A549 (cell line): ENCODE data around the gene NDUFS8. TPM values are rescaled to one million over a fixed set of nuclear protein-coding genes. Genes with fewer than 3 reads are reported as not detected.

Experiments
- CBX8 ChIP-seq: fragments of 200-600 bp; sonication (generic); IDR thresholded peaks from 2 replicates; pipeline ENCODE4 v1.6.1; 2016
- CHD2 ChIP-seq: fragments of 150-350 bp; IDR thresholded peaks from 2 replicates; pipeline ENCODE4 v1.6.1; 2014; ENCODE audit warnings: low read length; ENCODE audit not compliant: partially characterized antibody
- CTCF ChIP-seq: fragments of >200 bp; sonication (Bioruptor Twin); formaldehyde crosslinking; IDR thresholded peaks from 3 replicates; pipeline ENCODE4 v1.5.1; 2016
- EHF ChIP-seq: fragments of 250-450 bp; sonication (Bioruptor Pico); IDR thresholded peaks from 2 replicates; pipeline ENCODE4 v1.5.0; 2020; ENCODE audit warnings: mild to moderate bottlenecking
- ELK1 ChIP-seq: fragments of 150-350 bp; IDR thresholded peaks from 2 replicates; pipeline ENCODE4 v1.6.1; 2014; ENCODE audit warnings: low read depth, mild to moderate bottlenecking, low read length
- ESRRA ChIP-seq: fragments of 150-350 bp; IDR thresholded peaks from 2 replicates; pipeline ENCODE4 v1.6.1; 2014; ENCODE audit warnings: mild to moderate bottlenecking, low read length, borderline replicate concordance
- FOSL2 ChIP-seq, 2 experiments: fragments of 450-650 bp in 1 of 2; fragments of >200 bp in 1 of 2; sonication (Bioruptor Twin) in 1 of 2; formaldehyde crosslinking; IDR thresholded peaks; 2 replicates each; pipeline versions ENCODE4 v1.5.0 to v1.6.1; 2016 to 2020; ENCODE audit warnings: mild to moderate bottlenecking in 1 of 2, moderate library complexity in 1 of 2
- FOXS1 ChIP-seq: fragments of 250-450 bp; sonication (Bioruptor Pico); IDR thresholded peaks from 2 replicates; pipeline ENCODE4 v1.5.0; 2020; ENCODE audit warnings: mild to moderate bottlenecking, moderate library complexity
- HDAC2 ChIP-seq: fragments of 200-600 bp; sonication (generic); IDR thresholded peaks from 2 replicates; pipeline ENCODE4 v1.6.1; 2016
- HOXB13 ChIP-seq: fragments of 250-450 bp; sonication (Bioruptor Pico); IDR thresholded peaks from 2 replicates; pipeline ENCODE4 v1.5.0; 2020; ENCODE audit warnings: low read depth, mild to moderate bottlenecking, moderate library complexity
- JUNB ChIP-seq: fragments of >200 bp; sonication (Bioruptor Twin); formaldehyde crosslinking; IDR thresholded peaks from 2 replicates; pipeline ENCODE4 v1.6.1; 2016
- KDM1A ChIP-seq: fragments of 200-600 bp; sonication (generic); IDR thresholded peaks from 2 replicates; pipeline ENCODE4 v1.6.1; 2016; ENCODE audit warnings: low read depth, mild to moderate bottlenecking
- KDM5A ChIP-seq: fragments of 200-600 bp; sonication (generic); IDR thresholded peaks from 2 replicates; pipeline ENCODE4 v1.6.1; 2016; ENCODE audit warnings: antibody characterized with exemption, mild to moderate bottlenecking
- MAZ ChIP-seq: fragments of 150-350 bp; IDR thresholded peaks from 2 replicates; pipeline ENCODE4 v1.6.1; 2014; ENCODE audit warnings: antibody characterized with exemption, low read depth, low read length, borderline replicate concordance
- MYC ChIP-seq: IDR thresholded peaks from 2 replicates; pipeline ENCODE4 v1.6.1; 2012; ENCODE audit warnings: mild to moderate bottlenecking, inconsistent platforms, low read length, improper control_type of control experiment, borderline replicate concordance
- NFE2L2 ChIP-seq: fragments of 150-350 bp; conservative IDR thresholded peaks from 2 replicates; pipeline ENCODE4 v1.6.1; 2014; ENCODE audit warnings: low read length
- NPAS2 ChIP-seq: fragments of 250-450 bp; sonication (Bioruptor Pico); IDR thresholded peaks from 2 replicates; pipeline ENCODE4 v1.8.0; 2022; ENCODE audit warnings: mild to moderate bottlenecking, moderate library complexity, borderline replicate concordance
- PHF8 ChIP-seq: fragments of 200-600 bp; sonication (generic); IDR thresholded peaks from 2 replicates; pipeline ENCODE4 v1.6.1; 2016; ENCODE audit warnings: low read depth, mild to moderate bottlenecking, antibody characterized with exemption, moderate library complexity, borderline replicate concordance
- POLR2A ChIP-seq: IDR thresholded peaks from 2 replicates; pipeline ENCODE4 v1.6.1; 2012; ENCODE audit warnings: mild to moderate bottlenecking, low read length
- RARB ChIP-seq: fragments of 250-450 bp; sonication (Bioruptor Pico); IDR thresholded peaks from 2 replicates; pipeline ENCODE4 v1.8.0; 2021; ENCODE audit warnings: mild to moderate bottlenecking, moderate library complexity
- RFX5 ChIP-seq: fragments of 450-650 bp; IDR thresholded peaks from 2 replicates; pipeline ENCODE4 v1.7.1; 2014; ENCODE audit warnings: antibody characterized with exemption, mild to moderate bottlenecking, moderate library complexity
- RNF2 ChIP-seq: fragments of 200-600 bp; sonication (generic); IDR thresholded peaks from 2 replicates; pipeline ENCODE4 v1.6.1; 2016; ENCODE audit warnings: low read depth, mild to moderate bottlenecking, antibody characterized with exemption, moderate library complexity, borderline replicate concordance
- SMC3 ChIP-seq: fragments of >200 bp; sonication (Bioruptor Twin); formaldehyde crosslinking; IDR thresholded peaks from 3 replicates; pipeline ENCODE4 v1.6.1; 2018; ENCODE audit warnings: inconsistent platforms
- SREBF2 ChIP-seq: fragments of 450-650 bp; IDR thresholded peaks from 2 replicates; pipeline ENCODE4 v1.6.1; 2014; ENCODE audit warnings: mild to moderate bottlenecking, moderate library complexity
- TFCP2L1 ChIP-seq: fragments of 250-450 bp; sonication (Bioruptor Pico); IDR thresholded peaks from 2 replicates; pipeline ENCODE4 v1.5.0; 2021; ENCODE audit warnings: mild to moderate bottlenecking
- USF2 ChIP-seq: fragments of 450-650 bp; IDR thresholded peaks from 2 replicates; pipeline ENCODE4 v1.6.1; 2014; ENCODE audit warnings: antibody characterized with exemption
- ZFP36 ChIP-seq: fragments of 450-650 bp; IDR thresholded peaks from 2 replicates; pipeline ENCODE4 v1.6.1; 2014; ENCODE audit warnings: borderline replicate concordance; ENCODE audit not compliant: partially characterized antibody
- ZNF302 ChIP-seq: fragments of 250-450 bp; sonication (Bioruptor Pico); IDR thresholded peaks from 2 replicates; pipeline ENCODE4 v1.9.0; 2021; ENCODE audit warnings: inconsistent platforms, mild to moderate bottlenecking, moderate library complexity
- polyA plus RNA-seq, 4 experiments: library from polyadenylated mRNA; depleted of rRNA in 3 of 4; stranded (reverse); fragments of >200 nt; fragmentation: RNase III in 1 of 4; extraction: RNeasy Plus Mini Kit Qiagen cat#74134 plus additional on column Dnase treatment in 1 of 4; gene quantifications; 2 replicates in 3 of 4; 3 replicates in 1 of 4; pipeline ENCODE4 v1.2.3, GENCODE V29; 2011 to 2017
- TF ChIP-seq, protein P1 (sequence below): fragments of 250-450 bp; sonication (Bioruptor Pico); IDR thresholded peaks from 2 replicates; pipeline ENCODE4 v1.5.0; 2021; ENCODE audit warnings: mild to moderate bottlenecking, moderate library complexity, borderline replicate concordance
- TF ChIP-seq, protein P2 (sequence below): fragments of >200 bp; sonication (Bioruptor Twin); formaldehyde crosslinking; IDR thresholded peaks from 2 replicates; pipeline ENCODE4 v1.6.1; 2016
- TF ChIP-seq, protein P3 (sequence below): fragments of >200 bp; sonication (Bioruptor Twin); formaldehyde crosslinking; IDR thresholded peaks from 3 replicates; pipeline ENCODE4 v1.6.1; 2016
- TF ChIP-seq, protein P4 (sequence below): IDR thresholded peaks from 2 replicates; pipeline ENCODE4 v1.6.1; 2012; ENCODE audit warnings: low read depth, borderline replicate concordance
- TF ChIP-seq, protein P5 (sequence below): IDR thresholded peaks from 2 replicates; pipeline ENCODE4 v1.6.1; 2012

The NDUFS8 gene
- polyA plus RNA-seq, 2 of the 4 experiments (the other 2 are of a cell fraction) = 71.0 to 298 TPM

- TF ChIP-seq, protein P1, sequence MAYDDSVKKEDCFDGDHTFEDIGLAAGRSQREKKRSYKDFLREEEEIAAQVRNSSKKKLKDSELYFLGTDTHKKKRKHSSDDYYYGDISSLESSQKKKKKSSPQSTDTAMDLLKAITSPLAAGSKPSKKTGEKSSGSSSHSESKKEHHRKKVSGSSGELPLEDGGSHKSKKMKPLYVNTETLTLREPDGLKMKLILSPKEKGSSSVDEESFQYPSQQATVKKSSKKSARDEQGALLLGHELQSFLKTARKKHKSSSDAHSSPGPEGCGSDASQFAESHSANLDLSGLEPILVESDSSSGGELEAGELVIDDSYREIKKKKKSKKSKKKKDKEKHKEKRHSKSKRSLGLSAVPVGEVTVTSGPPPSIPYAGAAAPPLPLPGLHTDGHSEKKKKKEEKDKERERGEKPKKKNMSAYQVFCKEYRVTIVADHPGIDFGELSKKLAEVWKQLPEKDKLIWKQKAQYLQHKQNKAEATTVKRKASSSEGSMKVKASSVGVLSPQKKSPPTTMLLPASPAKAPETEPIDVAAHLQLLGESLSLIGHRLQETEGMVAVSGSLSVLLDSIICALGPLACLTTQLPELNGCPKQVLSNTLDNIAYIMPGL = peak; percentile 51; the same call in 1 of the 2 replicates
- TF ChIP-seq RNF2 (no peak), USF2 (peak; percentile 86), MAZ (peak; percentile 75; the same call in 1 of the 2 replicates), RARB (CRISPR knock-in tag) (peak; percentile 31; the same call in 1 of the 2 replicates), ELK1 (no peak), CHD2 (peak; percentile 8), HDAC2 (no peak), NFE2L2 (no peak), TFCP2L1 (CRISPR knock-in tag) (peak; percentile 52; the same call in 1 of the 2 replicates), HOXB13 (CRISPR knock-in tag) (peak; percentile 24; the same call in 1 of the 2 replicates), ZFP36 (peak; percentile 16), MYC (no peak), NPAS2 (CRISPR knock-in tag) (peak; percentile 71; the same call in 1 of the 2 replicates), KDM5A (no peak), EHF (no peak), ESRRA (no peak), FOSL2 (IDR thresholded peaks at IDR 0.05) (no peak), FOSL2 (CRISPR knock-in tag; IDR thresholded peaks at IDR 0.05) (peak; percentile 32), FOXS1 (CRISPR knock-in tag) (peak; percentile 40; the same call in 1 of the 2 replicates), SMC3 (peak; percentile 15; the same call in 1 of the 3 replicates), PHF8 (no peak), KDM1A (no peak), POLR2A (no peak; the same call in none of the 2 replicates), CBX8 (no peak), ZNF302 (CRISPR knock-in tag) (no peak), CTCF (no peak), JUNB (no peak), RFX5 (peak; percentile 20; the same call in 1 of the 2 replicates), SREBF2 (no peak)
- TF ChIP-seq, protein P2, sequence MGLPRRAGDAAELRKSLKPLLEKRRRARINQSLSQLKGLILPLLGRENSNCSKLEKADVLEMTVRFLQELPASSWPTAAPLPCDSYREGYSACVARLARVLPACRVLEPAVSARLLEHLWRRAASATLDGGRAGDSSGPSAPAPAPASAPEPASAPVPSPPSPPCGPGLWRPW = no peak
- TF ChIP-seq, protein P3, sequence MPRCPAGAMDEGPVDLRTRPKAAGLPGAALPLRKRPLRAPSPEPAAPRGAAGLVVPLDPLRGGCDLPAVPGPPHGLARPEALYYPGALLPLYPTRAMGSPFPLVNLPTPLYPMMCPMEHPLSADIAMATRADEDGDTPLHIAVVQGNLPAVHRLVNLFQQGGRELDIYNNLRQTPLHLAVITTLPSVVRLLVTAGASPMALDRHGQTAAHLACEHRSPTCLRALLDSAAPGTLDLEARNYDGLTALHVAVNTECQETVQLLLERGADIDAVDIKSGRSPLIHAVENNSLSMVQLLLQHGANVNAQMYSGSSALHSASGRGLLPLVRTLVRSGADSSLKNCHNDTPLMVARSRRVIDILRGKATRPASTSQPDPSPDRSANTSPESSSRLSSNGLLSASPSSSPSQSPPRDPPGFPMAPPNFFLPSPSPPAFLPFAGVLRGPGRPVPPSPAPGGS = peak; percentile 65
- TF ChIP-seq, protein P4, sequence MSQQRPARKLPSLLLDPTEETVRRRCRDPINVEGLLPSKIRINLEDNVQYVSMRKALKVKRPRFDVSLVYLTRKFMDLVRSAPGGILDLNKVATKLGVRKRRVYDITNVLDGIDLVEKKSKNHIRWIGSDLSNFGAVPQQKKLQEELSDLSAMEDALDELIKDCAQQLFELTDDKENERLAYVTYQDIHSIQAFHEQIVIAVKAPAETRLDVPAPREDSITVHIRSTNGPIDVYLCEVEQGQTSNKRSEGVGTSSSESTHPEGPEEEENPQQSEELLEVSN = peak; percentile 66; the same call in 1 of the 2 replicates
- TF ChIP-seq, protein P5, sequence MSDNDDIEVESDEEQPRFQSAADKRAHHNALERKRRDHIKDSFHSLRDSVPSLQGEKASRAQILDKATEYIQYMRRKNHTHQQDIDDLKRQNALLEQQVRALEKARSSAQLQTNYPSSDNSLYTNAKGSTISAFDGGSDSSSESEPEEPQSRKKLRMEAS = peak; percentile 85
Observed at GRCh38 chr11:68016904-68017817, 13.3 kb upstream of the NDUFS8 start (continued).
